ENCODE measurements around the gene NUP43. TPM values are rescaled to one million over a fixed set of nuclear protein-coding genes. Genes with fewer than 3 reads are reported as not detected.

The NUP43 gene
- total RNA-seq, 1 experiment from 2014 or later = 64.2 TPM

DNA sequence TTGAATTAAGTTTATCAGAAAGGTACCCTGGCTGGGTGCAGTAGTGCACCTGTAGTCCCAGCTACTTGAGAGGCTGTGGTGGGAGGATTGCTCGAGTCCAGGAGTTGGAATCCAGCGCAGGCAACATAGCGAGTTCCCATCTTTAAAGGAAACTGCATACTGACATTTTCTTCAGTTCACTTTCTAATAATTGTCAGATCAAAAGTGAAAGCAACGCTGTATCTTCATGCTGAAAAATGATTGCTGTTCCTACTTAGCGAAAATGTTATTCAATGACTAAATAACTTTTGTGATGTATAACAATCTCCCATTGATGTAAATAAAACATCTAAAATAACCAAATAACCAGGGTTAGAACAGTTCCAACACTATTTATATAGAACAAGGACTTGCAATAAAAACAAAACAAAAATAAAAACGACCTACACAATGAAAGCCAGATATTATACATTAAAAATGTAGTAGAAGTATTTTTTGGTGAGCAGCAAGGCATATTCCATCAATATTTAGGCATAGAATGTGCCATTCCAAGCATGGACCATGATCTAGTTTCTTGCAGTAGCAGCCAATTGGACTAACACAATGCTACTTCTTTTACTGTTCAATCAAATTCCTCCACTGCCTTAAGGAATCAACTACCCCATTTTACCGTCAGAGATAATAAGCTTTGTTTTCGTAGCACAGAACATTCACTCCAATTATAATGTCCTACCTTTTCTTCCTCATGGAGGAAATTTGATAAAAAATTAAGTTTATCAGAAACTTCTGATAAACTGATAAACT lies 30.0 kb downstream of the NUP43 start:
- H3K4me3 ChIP-seq (ENCODE audit: low read depth, low read length) = peak overlapping the region; percentile 94
- CTCF ChIA-PET = no interaction called here
- Mint-ChIP-seq H3K9me3 (ENCODE audit: unreplicated experiment) (no peaks in the 10 kb centered on the region), H3K27ac (ENCODE audit: unreplicated experiment) (no peak overlapping the region), H3K4me3 (ENCODE audit: unreplicated experiment) (peak overlapping the region; percentile 93), H3K4me1 (ENCODE audit: low read depth, unreplicated experiment) (peaks cover 7% of the 10 kb centered on the region), H3K36me3 (ENCODE audit: insufficient read depth, unreplicated experiment) (peaks cover 17% of the 10 kb centered on the region), H3K27me3 (ENCODE audit: insufficient read depth, unreplicated experiment) (no peaks in the 10 kb centered on the region)
- POLR2A ChIA-PET = no interaction called here
- H3K27me3 ChIP-seq (replicated peaks; ENCODE audit: control insufficient read depth, insufficient read depth, low read length) = no peaks in the 10 kb centered on the region
- TF ChIP-seq, protein P1, sequence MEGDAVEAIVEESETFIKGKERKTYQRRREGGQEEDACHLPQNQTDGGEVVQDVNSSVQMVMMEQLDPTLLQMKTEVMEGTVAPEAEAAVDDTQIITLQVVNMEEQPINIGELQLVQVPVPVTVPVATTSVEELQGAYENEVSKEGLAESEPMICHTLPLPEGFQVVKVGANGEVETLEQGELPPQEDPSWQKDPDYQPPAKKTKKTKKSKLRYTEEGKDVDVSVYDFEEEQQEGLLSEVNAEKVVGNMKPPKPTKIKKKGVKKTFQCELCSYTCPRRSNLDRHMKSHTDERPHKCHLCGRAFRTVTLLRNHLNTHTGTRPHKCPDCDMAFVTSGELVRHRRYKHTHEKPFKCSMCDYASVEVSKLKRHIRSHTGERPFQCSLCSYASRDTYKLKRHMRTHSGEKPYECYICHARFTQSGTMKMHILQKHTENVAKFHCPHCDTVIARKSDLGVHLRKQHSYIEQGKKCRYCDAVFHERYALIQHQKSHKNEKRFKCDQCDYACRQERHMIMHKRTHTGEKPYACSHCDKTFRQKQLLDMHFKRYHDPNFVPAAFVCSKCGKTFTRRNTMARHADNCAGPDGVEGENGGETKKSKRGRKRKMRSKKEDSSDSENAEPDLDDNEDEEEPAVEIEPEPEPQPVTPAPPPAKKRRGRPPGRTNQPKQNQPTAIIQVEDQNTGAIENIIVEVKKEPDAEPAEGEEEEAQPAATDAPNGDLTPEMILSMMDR (IDR thresholded peaks at IDR 0.05; ENCODE audit: insufficient read depth in 1 of 2, low read depth in 1 of 2, low read length in 1 of 2, severe bottlenecking in 1 of 2, unreplicated experiment in 1 of 2) = no peak
- no peaks in the 10 kb centered on the region for H3K9me3 ChIP-seq
- no peak for DNase-seq
- H3K36me3 ChIP-seq (ENCODE audit: control insufficient read depth, insufficient read depth, low read length) = no peaks in the 10 kb centered on the region
- BruUV-seq (replicated peaks) = no TSS peak
- intact Hi-C loops (cut with micrococcal nuclease; ENCODE audit: unreplicated experiment) = no loop called here
- peaks cover 8% of the 10 kb centered on the region for H3K4me1 ChIP-seq

DNA sequence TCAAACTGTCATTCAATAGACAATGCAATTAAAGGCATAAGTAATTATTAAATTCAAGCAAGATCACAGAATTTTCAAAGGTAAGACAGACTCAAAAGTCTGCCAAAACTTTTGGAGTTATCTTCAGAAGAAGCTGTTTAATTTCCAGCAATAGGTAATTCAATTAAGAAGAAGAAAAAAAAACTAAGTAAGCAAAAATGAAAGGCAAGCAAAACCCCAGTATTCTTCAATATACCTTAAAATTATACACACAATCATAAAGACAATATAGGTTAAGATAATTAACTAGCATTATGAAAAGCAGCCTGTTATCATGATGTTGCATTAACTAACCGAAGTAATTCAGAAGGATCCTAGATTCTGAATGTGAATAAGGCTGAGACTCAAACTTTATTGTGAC lies 31.9 kb downstream of the NUP43 start:
- Mint-ChIP-seq H3K27me3 (ENCODE audit: insufficient read depth, unreplicated experiment) (no peaks in the 10 kb centered on the region), H3K36me3 (ENCODE audit: insufficient read depth, unreplicated experiment) (peaks cover 24% of the 10 kb centered on the region), H3K4me1 (ENCODE audit: low read depth, unreplicated experiment) (peaks cover 19% of the 10 kb centered on the region), H3K27ac (ENCODE audit: unreplicated experiment) (no peak overlapping the region), H3K9me3 (ENCODE audit: unreplicated experiment) (no peaks in the 10 kb centered on the region), H3K4me3 (ENCODE audit: unreplicated experiment) (no peak overlapping the region)
- no peak overlapping the region for H3K4me3 ChIP-seq (ENCODE audit: low read depth, low read length)
- peaks cover 22% of the 10 kb centered on the region for H3K4me1 ChIP-seq
- TF ChIP-seq, protein P1 (IDR thresholded peaks at IDR 0.05; ENCODE audit: insufficient read depth in 1 of 2, low read depth in 1 of 2, low read length in 1 of 2, severe bottlenecking in 1 of 2, unreplicated experiment in 1 of 2) = no peak
- POLR2A ChIA-PET = no interaction called here
- no TSS peak for BruUV-seq (replicated peaks)
- intact Hi-C loops (cut with micrococcal nuclease; ENCODE audit: unreplicated experiment) = no loop called here
- H3K36me3 ChIP-seq (ENCODE audit: control insufficient read depth, insufficient read depth, low read length) = no peaks in the 10 kb centered on the region
- no peaks in the 10 kb centered on the region for H3K27me3 ChIP-seq (replicated peaks; ENCODE audit: control insufficient read depth, insufficient read depth, low read length)
- no peaks in the 10 kb centered on the region for H3K9me3 ChIP-seq
- CTCF ChIA-PET = no interaction called here
- no peak for DNase-seq

DNA sequence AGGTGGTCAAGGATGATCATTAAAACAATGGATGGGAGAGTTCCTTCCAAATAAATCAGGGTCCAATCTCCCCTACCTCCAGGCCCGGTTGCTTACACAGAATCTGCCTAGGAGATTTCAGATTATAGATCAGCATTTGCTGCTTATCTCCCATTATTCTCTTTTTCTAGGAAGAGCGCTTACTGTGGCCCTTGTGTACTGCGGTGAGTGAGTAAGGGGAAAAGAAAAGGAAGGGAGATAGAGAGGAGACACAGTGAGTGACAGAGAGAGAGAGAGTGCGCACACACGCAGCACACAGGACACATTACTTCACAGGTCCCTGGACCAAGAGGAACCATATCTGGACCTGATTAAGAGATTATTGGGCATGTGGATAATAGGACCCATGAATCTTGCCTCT lies 34.6 kb downstream of the NUP43 start:
- no peak for DNase-seq
- H3K36me3 Mint-ChIP-seq (ENCODE audit: insufficient read depth, unreplicated experiment) = peaks cover 16% of the 10 kb centered on the region
- BruUV-seq (replicated peaks) = no TSS peak
- peaks cover 46% of the 10 kb centered on the region for H3K4me1 ChIP-seq
- TF ChIP-seq, protein P1 (IDR thresholded peaks at IDR 0.05; ENCODE audit: insufficient read depth in 1 of 2, low read depth in 1 of 2, low read length in 1 of 2, severe bottlenecking in 1 of 2, unreplicated experiment in 1 of 2) = no peak
- ChIA-PET POLR2A (no interaction called here), CTCF (no interaction called here)
- H3K27me3 ChIP-seq (replicated peaks; ENCODE audit: control insufficient read depth, insufficient read depth, low read length) = no peaks in the 10 kb centered on the region
- H3K4me1 Mint-ChIP-seq (ENCODE audit: low read depth, unreplicated experiment) = peaks cover 26% of the 10 kb centered on the region
- intact Hi-C loops (cut with micrococcal nuclease; ENCODE audit: unreplicated experiment) = no loop called here
- no peaks in the 10 kb centered on the region for H3K27me3 Mint-ChIP-seq (ENCODE audit: insufficient read depth, unreplicated experiment)
- no peaks in the 10 kb centered on the region for H3K36me3 ChIP-seq (ENCODE audit: control insufficient read depth, insufficient read depth, low read length)
- H3K4me3 ChIP-seq (ENCODE audit: low read depth, low read length) = no peak overlapping the region
- H3K9me3 Mint-ChIP-seq (ENCODE audit: unreplicated experiment) = no peaks in the 10 kb centered on the region
- no peaks in the 10 kb centered on the region for H3K9me3 ChIP-seq
- no peak overlapping the region for H3K4me3 Mint-ChIP-seq (ENCODE audit: unreplicated experiment)
- no peak overlapping the region for H3K27ac Mint-ChIP-seq (ENCODE audit: unreplicated experiment)

Data from Caco-2 (cell line).